GM12865 (cell line): ENCODE data around the gene LTBP3.

Experiments
- DNase-seq: peaks from one replicate; pipeline ENCODE4 v3.0.0; 2010; ENCODE audit warnings: low read depth
- H3K4me3 ChIP-seq: 2 replicates; pipeline ENCODE4 v1.5.1; 2011; ENCODE audit warnings: mild to moderate bottlenecking, low read depth, low read length, control low read depth
- CTCF ChIP-seq: IDR thresholded peaks from 2 replicates; pipeline ENCODE4 v1.5.1; 2011; ENCODE audit warnings: low read length, control low read depth, low read depth, inconsistent platforms; ENCODE audit not compliant: insufficient read depth; ENCODE audit errors: missing control alignments

The LTBP3 gene

GRCh38 chr11:65574811-65575567 lies 16.8 kb upstream of the LTBP3 start:
- H3K4me3 ChIP-seq = peak overlapping the region; percentile 71
- TF ChIP-seq CTCF = no peak
- DNase-seq = no peak

GRCh38 chr11:65574109-65574810 lies 16.1 kb upstream of the LTBP3 start:
- H3K4me3 ChIP-seq = peak overlapping the region; percentile 71
- TF ChIP-seq CTCF = peak; percentile 78
- peak; percentile 98 for DNase-seq

GRCh38 chr11:65573391-65574079 lies 15.4 kb upstream of the LTBP3 start:
- no peak for DNase-seq
- peak overlapping the region; percentile 60 for H3K4me3 ChIP-seq
- no peak for TF ChIP-seq CTCF

GRCh38 chr11:65572356-65573051 lies 14.3 kb upstream of the LTBP3 start, which contains the start of gene FAM89B:
FAM89B (plus strand) TSS chr11:65572538; CDS start chr11:65572670, 132 bp downstream.
- no peak for TF ChIP-seq CTCF
- peak; percentile 86 for DNase-seq
- H3K4me3 ChIP-seq = peak within 1 kb of the TSS; percentile 60

- H3K4me3 ChIP-seq = peak overlapping the region; percentile 60
- DNase-seq = no peak
- TF ChIP-seq CTCF = peak; percentile 21
These were observed 13.8 kb upstream of the LTBP3 start for GRCh38 chr11:65571940-65572339.

GRCh38 chr11:65571420-65571819 lies 13.3 kb upstream of the LTBP3 start:
- H3K4me3 ChIP-seq = peak overlapping the region; percentile 91
- DNase-seq = no peak
- no peak for TF ChIP-seq CTCF
